Measurements from ENCODE around the gene GLS.

Gene GLS

GRCh38 chr2:190974629-190975361 is 94.2 kb downstream of the GLS start:
- FAIRE-seq (no peak), DNase-seq (ENCODE audit: insufficient read length, low spot score) (no peak)
- TF ChIP-seq, protein P1, sequence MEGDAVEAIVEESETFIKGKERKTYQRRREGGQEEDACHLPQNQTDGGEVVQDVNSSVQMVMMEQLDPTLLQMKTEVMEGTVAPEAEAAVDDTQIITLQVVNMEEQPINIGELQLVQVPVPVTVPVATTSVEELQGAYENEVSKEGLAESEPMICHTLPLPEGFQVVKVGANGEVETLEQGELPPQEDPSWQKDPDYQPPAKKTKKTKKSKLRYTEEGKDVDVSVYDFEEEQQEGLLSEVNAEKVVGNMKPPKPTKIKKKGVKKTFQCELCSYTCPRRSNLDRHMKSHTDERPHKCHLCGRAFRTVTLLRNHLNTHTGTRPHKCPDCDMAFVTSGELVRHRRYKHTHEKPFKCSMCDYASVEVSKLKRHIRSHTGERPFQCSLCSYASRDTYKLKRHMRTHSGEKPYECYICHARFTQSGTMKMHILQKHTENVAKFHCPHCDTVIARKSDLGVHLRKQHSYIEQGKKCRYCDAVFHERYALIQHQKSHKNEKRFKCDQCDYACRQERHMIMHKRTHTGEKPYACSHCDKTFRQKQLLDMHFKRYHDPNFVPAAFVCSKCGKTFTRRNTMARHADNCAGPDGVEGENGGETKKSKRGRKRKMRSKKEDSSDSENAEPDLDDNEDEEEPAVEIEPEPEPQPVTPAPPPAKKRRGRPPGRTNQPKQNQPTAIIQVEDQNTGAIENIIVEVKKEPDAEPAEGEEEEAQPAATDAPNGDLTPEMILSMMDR (IDR thresholded peaks at IDR 0.05; ENCODE audit: insufficient read depth, missing control alignments) = no peak

GRCh38 chr2:190976521-190976920 is 95.9 kb downstream of the GLS start:
- TF ChIP-seq, protein P1 (IDR thresholded peaks at IDR 0.05; ENCODE audit: insufficient read depth, missing control alignments) = no peak
- DNase-seq (ENCODE audit: insufficient read length, low spot score) (no peak), FAIRE-seq (no peak)

DNA sequence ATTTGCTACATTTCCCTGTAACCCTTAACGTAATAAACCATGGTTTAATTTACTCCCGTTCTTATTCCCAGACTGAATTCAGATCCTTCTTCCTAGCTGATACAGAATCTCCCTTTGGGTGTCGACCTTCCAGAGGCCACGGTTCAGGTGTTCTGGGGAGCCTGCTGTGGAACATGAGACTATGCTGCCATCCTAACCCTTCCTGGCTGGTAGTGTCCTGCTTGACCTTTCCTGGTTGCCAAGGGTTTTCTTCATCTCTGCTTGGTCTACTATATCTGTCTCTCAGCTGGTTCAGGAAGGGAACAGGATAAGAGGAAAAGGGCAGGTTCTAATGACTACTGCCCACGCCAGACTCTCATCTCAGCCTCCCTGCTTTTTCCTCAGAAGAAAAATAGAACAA is 96.9 kb downstream of the GLS start:
- FAIRE-seq = no peak
- TF ChIP-seq, protein P1 (IDR thresholded peaks at IDR 0.05; ENCODE audit: insufficient read depth, missing control alignments) = no peak
- no peak for DNase-seq (ENCODE audit: insufficient read length, low spot score)

- FAIRE-seq = no peak
Observed at GRCh38 chr2:190978389-190979053, 97.9 kb downstream of the GLS start.

DNA sequence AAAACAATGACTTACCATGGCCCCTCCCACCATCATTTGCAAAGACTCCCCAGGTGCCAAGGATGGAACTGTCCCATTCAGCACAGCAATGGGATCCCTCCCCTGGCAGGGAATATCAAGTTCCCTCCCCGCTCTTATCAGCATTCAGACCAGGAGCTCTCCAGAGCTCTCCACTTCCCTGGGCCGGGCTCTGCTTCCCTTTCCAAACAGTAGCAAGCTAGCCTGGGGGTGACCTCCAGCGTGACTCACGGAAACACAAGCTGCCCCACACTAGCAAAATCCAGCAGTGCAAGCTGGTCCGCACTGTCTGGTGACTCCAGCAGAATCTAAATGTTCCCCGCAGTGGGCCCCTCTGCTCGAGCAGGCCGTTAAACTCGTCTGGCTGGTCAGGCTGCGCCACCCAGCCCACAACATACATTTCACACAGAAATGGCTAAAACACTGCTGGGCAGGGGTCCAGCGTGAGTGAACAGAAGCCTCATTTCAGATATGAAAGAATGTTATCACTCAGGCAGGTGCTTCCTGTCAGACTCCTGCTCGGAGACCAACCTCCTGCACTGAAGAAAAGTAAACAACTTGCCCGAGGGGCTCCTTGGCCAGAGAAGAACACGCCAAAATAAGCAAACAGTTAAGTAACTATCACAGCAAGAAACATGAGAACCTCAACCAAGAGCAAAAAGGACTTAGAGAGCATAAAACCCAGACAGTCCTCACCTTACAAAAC is 99.4 kb downstream of the GLS start:
- TF ChIP-seq, protein P1 (IDR thresholded peaks at IDR 0.05; ENCODE audit: insufficient read depth, missing control alignments) = no peak
- no peak for DNase-seq (ENCODE audit: insufficient read length, low spot score)
- no peak for FAIRE-seq

More at GRCh38 chr2:190978389-190979053, 97.9 kb downstream of the GLS start:
- no peak for DNase-seq (ENCODE audit: insufficient read length, low spot score)
- TF ChIP-seq, protein P1 (IDR thresholded peaks at IDR 0.05; ENCODE audit: insufficient read depth, missing control alignments) = no peak

DNA sequence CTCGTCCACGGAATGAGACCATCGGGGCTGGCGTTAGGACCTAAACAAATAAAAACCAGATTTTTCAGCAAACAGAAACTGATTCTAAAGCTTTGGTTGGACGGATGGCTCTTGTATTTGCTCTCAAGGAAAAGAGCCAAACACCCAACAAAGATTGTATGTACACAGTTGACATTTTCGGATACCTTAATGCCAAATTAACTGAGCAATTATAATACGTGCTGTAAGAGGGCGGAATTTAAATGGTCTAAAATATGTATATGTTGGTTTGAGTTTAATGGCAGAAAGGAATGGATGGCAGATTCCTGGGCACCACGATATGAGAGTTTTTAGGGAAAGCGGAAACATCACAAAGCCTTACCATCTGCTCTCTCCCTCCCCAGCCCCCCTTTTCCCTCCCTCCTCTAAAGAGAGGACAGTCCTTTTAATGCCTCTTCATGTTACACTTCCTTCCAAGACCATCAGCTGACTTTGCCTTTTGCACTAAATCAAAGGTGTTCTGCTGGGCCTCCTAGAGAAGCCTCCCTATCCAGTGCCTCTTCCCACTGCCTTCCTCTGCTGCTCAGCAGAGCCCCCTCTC is 100.1 kb downstream of the GLS start:
- TF ChIP-seq, protein P1 (IDR thresholded peaks at IDR 0.05; ENCODE audit: insufficient read depth, missing control alignments) = no peak
- FAIRE-seq (no peak), DNase-seq (ENCODE audit: insufficient read length, low spot score) (no peak)
